SK-N-SH (cell line): Measurements from ENCODE around the gene AUTS2. TPM values are rescaled to one million over a fixed set of nuclear protein-coding genes. Genes with fewer than 3 reads are reported as not detected.
A peak's percentile ranks its signal among the peaks of the same experiment; 100 is the strongest.

ENCODE experiments used
- CTCF ChIA-PET: fragments of 300-600, 350-600 bp; formaldehyde crosslinking; extraction: SDS; loops from one replicate; lab custom pipeline; 2021; lab: Yijun Ruan, JAX
- POLR2A ChIA-PET: fragments of 350-600 bp; sonication (Branson Sonifier 250); formaldehyde crosslinking; extraction: SDS; loops from one replicate; lab custom pipeline; 2020; ENCODE audit warnings: antibody characterized with exemption, inconsistent platforms; lab: Yijun Ruan, JAX
- DNase-seq: peaks from one replicate; pipeline ENCODE4 v3.0.0; 2012
- H2AFZ ChIP-seq: fragments of 200-600 bp; sonication (generic); 2 replicates; pipeline ENCODE4 v1.8.1; 2016; ENCODE audit warnings: antibody characterized with exemption, mild to moderate bottlenecking, low read depth
- H3F3A ChIP-seq: fragments of 200-600 bp; sonication (generic); replicated peaks from 2 replicates; pipeline ENCODE3; 2016; ENCODE audit warnings: antibody characterized with exemption, mild to moderate bottlenecking; ENCODE audit not compliant: insufficient read depth
- H3K27ac ChIP-seq, 2 experiments: fragments of 200-500 bp in 1 of 2; fragments of 200-600 bp in 1 of 2; sonication (Bioruptor generic) in 1 of 2; sonication (generic), shearing (Covaris generic) in 1 of 2; 2 replicates each; pipeline versions ENCODE4 v1.5.1 to v1.6.1; 2014 to 2016; ENCODE audit warnings: low read depth in 2 of 2, inconsistent platforms in 1 of 2, low read length in 1 of 2, mild to moderate bottlenecking in 1 of 2, mixed read lengths in 1 of 2
- H3K27me3 ChIP-seq: fragments of 200-600 bp; sonication (generic), shearing (Covaris generic); 2 replicates; pipeline ENCODE4 v1.6.1; 2016; ENCODE audit warnings: mixed run types; ENCODE audit not compliant: insufficient read depth
- H3K36me3 ChIP-seq, 2 experiments: fragments of 200-500 bp in 1 of 2; fragments of 200-600 bp in 1 of 2; sonication (Bioruptor generic) in 1 of 2; sonication (generic) in 1 of 2; replicated peaks in 1 of 2; 2 replicates each; pipeline versions ENCODE3 to v1.5.1; 2014 to 2016; ENCODE audit warnings: low read length in 1 of 2, mild to moderate bottlenecking in 1 of 2; ENCODE audit not compliant: insufficient read depth in 2 of 2, control insufficient read depth in 1 of 2
- H3K4me1 ChIP-seq, 2 experiments: fragments of 200-500 bp in 1 of 2; fragments of 200-600 bp in 1 of 2; sonication (Bioruptor generic) in 1 of 2; sonication (generic), shearing (Covaris generic) in 1 of 2; 2 replicates each; pipeline versions ENCODE4 v1.5.1 to v1.6.1; 2014 to 2016; ENCODE audit warnings: low read depth in 1 of 2, low read length in 1 of 2, mixed run types in 1 of 2; ENCODE audit not compliant: insufficient read depth in 2 of 2, control insufficient read depth in 1 of 2
- H3K4me2 ChIP-seq: fragments of 200-600 bp; sonication (generic), shearing (Covaris generic); 2 replicates; pipeline ENCODE4 v1.6.1; 2017; ENCODE audit warnings: mixed run types
- H3K4me3 ChIP-seq, 2 experiments: fragments of 200-500 bp in 1 of 2; fragments of 200-600 bp in 1 of 2; sonication (Bioruptor generic) in 1 of 2; sonication (generic), shearing (Covaris generic) in 1 of 2; 2 replicates each; pipeline versions ENCODE4 v1.5.1 to v1.8.1; 2014 to 2016; ENCODE audit warnings: low read depth in 2 of 2, inconsistent platforms in 1 of 2, low read length in 1 of 2, mild to moderate bottlenecking in 1 of 2, mixed read lengths in 1 of 2, moderate library complexity in 1 of 2
- H3K79me2 ChIP-seq: fragments of 200-600 bp; sonication (generic); 2 replicates; pipeline ENCODE4 v1.8.1; 2017; ENCODE audit warnings: mild to moderate bottlenecking; ENCODE audit not compliant: insufficient read depth
- H3K9ac ChIP-seq: fragments of 200-600 bp; sonication (generic); 2 replicates; pipeline ENCODE4 v1.6.1; 2017; ENCODE audit warnings: mixed run types
- H3K9me2 ChIP-seq: fragments of 200-600 bp; sonication (generic); 2 replicates; pipeline ENCODE4 v1.6.1; 2017; ENCODE audit warnings: mixed run types
- H3K9me3 ChIP-seq: fragments of 200-600 bp; sonication (generic); 2 replicates; pipeline ENCODE4 v1.6.1; 2017; ENCODE audit warnings: mixed run types, mild to moderate bottlenecking, moderate library complexity
- H4K20me1 ChIP-seq: fragments of 200-600 bp; sonication (generic); 2 replicates; pipeline ENCODE4 v1.6.1; 2017; ENCODE audit warnings: mild to moderate bottlenecking, mixed run types; ENCODE audit not compliant: insufficient read depth
- CTCF ChIP-seq: fragments of 200-600 bp; sonication (generic); IDR thresholded peaks from 2 replicates; pipeline ENCODE4 v1.6.1; 2017; ENCODE audit warnings: antibody characterized with exemption, mild to moderate bottlenecking, moderate library complexity
- ELF1 ChIP-seq: IDR thresholded peaks from 2 replicates; pipeline ENCODE4 v1.4.0; 2012
- EP300 ChIP-seq, 2 experiments: IDR thresholded peaks; 2 replicates each; pipeline versions ENCODE4 v1.4.0 to v1.6.1; 2012; ENCODE audit warnings: borderline replicate concordance in 1 of 2, low read depth in 1 of 2, low read length in 1 of 2
- EZH2phosphoT487 ChIP-seq: fragments of 200-600 bp; sonication (generic); IDR thresholded peaks from 2 replicates; pipeline ENCODE4 v1.6.1; 2017; ENCODE audit warnings: low read depth, mixed run types, mild to moderate bottlenecking, antibody characterized with exemption, moderate library complexity, borderline replicate concordance
- FOXM1 ChIP-seq: IDR thresholded peaks from 2 replicates; pipeline ENCODE4 v1.4.0; 2012; ENCODE audit warnings: low read depth, mild to moderate bottlenecking
- GABPA ChIP-seq: IDR thresholded peaks from 2 replicates; pipeline ENCODE4 v1.4.0; 2012; ENCODE audit warnings: low read depth, mild to moderate bottlenecking
- GATA2 ChIP-seq: sonication (generic); formaldehyde crosslinking; IDR thresholded peaks from 2 replicates; pipeline ENCODE4 v1.5.0; 2020; ENCODE audit warnings: mild to moderate bottlenecking, missing genetic modification reagents
- JUND ChIP-seq: IDR thresholded peaks from 2 replicates; pipeline ENCODE4 v1.4.0; 2012
- MEF2A ChIP-seq: IDR thresholded peaks from 2 replicates; pipeline ENCODE4 v1.4.0; 2012; ENCODE audit warnings: low read depth, borderline replicate concordance
- NFIC ChIP-seq: IDR thresholded peaks from 2 replicates; pipeline ENCODE4 v1.4.0; 2012; ENCODE audit warnings: borderline replicate concordance
- PBX3 ChIP-seq: IDR thresholded peaks from 2 replicates; pipeline ENCODE4; 2012
- RAD21 ChIP-seq: IDR thresholded peaks from 2 replicates; pipeline ENCODE4 v1.6.1; 2012; ENCODE audit warnings: mild to moderate bottlenecking, low read length
- RCOR1 ChIP-seq: fragments of 150-350 bp; IDR thresholded peaks from 2 replicates; pipeline ENCODE4 v1.6.1; 2017; ENCODE audit warnings: antibody characterized with exemption, low read length
- TAF1 ChIP-seq: IDR thresholded peaks from 2 replicates; pipeline ENCODE4 v1.6.1; 2012; ENCODE audit warnings: low read depth, mild to moderate bottlenecking, low read length, moderate library complexity, borderline replicate concordance
- TCF12 ChIP-seq: IDR thresholded peaks from 2 replicates; pipeline ENCODE4 v1.4.0; 2012
- TEAD4 ChIP-seq: IDR thresholded peaks from 2 replicates; pipeline ENCODE4 v1.4.0; 2012; ENCODE audit warnings: mild to moderate bottlenecking, borderline replicate concordance; ENCODE audit not compliant: insufficient read depth
- WGBS: methylation state at CpG from one replicate; pipeline ENCODE4 v1.1.6; 2017; ENCODE audit warnings: low lambda C conversion rate; 5-methylcytosine and 5-hydroxymethylcytosine counted together
- polyA plus RNA-seq, 3 experiments: library from polyadenylated mRNA; depleted of rRNA; stranded (reverse); fragments of >200 nt; gene quantifications; 2 replicates each; pipeline ENCODE4 v1.2.3, GENCODE V29; 2012

The AUTS2 gene
- polyA plus RNA-seq, 1 of the 3 experiments (the other 2 are of a cell fraction), result 15.6 TPM

- TF ChIP-seq NFIC (no peak; the same call in 1 of the 2 replicates), TEAD4 (no peak), RCOR1 (no peak), RAD21 (peak; percentile 12), GABPA (no peak), PBX3 (peak; percentile 48; the same call in 1 of the 2 replicates), CTCF (no peak)
Observed at GRCh38 chr7:70353330-70353945, 755.2 kb downstream of the AUTS2 start (continued).

- Histone ChIP-seq H3F3A (no peaks in the 10 kb centered on the region), H3K4me2 (no peak overlapping the region), H3K9me3 (no peaks in the 10 kb centered on the region), H3K27me3 (no peaks in the 10 kb centered on the region), H2AFZ (no peak overlapping the region), H3K9me2 (no peaks in the 10 kb centered on the region), H3K27ac (peak overlapping the region; percentile 30 to 93; a peak in 3 of 4 replicates), H3K9ac (no peak overlapping the region), H3K79me2 (no peaks in the 10 kb centered on the region), H3K4me3 (no peak overlapping the region), H3K36me3 (no peaks in the 10 kb centered on the region), H4K20me1 (no peaks in the 10 kb centered on the region), H3K4me1 (peaks cover 0 to 46% of the 10 kb centered on the region in 2 experiments; a peak in 3 of 4 replicates)
- peak; percentile 54 for DNase-seq
- TF ChIP-seq JUND, result no peak
- TF ChIP-seq EP300 (IDR thresholded peaks at IDR 0.05; ENCODE audit: borderline replicate concordance in 1 of 2, low read depth in 1 of 2, low read length in 1 of 2), result peak in 1 of 2 experiments; percentile 72; a peak in 2 of 4 replicates
- no peak for TF ChIP-seq EZH2phosphoT487
- no peak for TF ChIP-seq MEF2A
- TF ChIP-seq RAD21, result peak; percentile 14; the same call in 1 of the 2 replicates
- TF ChIP-seq TCF12, result no peak
- no peak for TF ChIP-seq GABPA
- no peak for TF ChIP-seq CTCF
- peak; percentile 85 for TF ChIP-seq GATA2 (CRISPR knock-in tag)
- no peak for TF ChIP-seq ELF1
- TF ChIP-seq RCOR1, result peak; percentile 87; the same call in 1 of the 2 replicates
- no peak for TF ChIP-seq FOXM1
- no peak for TF ChIP-seq TAF1
- no peak for TF ChIP-seq NFIC
- ChIA-PET CTCF (interaction anchor here (0.8 to 3.8 kb wide), 6 partner anchors 11 to 344 kb away, joined by 3 to 9 read pairs (median 4); no protein-coding TSS in a partner anchor), POLR2A (no interaction called here)
- WGBS, result 48% methylated on average over 4 of the region's 4 CpGs
Observed at GRCh38 chr7:70353946-70354335, 755.7 kb downstream of the AUTS2 start.
